ENCODE data around the gene ARHGAP1. TPM values are rescaled to one million over a fixed set of nuclear protein-coding genes. Genes with fewer than 3 reads are reported as not detected.

Gene ARHGAP1
- total and polyA plus RNA-seq, 2 of the 13 experiments (the other 11 are each of a cell fraction or from before 2014, with no cell fraction given): 18.6 to 30.3 TPM

DNA sequence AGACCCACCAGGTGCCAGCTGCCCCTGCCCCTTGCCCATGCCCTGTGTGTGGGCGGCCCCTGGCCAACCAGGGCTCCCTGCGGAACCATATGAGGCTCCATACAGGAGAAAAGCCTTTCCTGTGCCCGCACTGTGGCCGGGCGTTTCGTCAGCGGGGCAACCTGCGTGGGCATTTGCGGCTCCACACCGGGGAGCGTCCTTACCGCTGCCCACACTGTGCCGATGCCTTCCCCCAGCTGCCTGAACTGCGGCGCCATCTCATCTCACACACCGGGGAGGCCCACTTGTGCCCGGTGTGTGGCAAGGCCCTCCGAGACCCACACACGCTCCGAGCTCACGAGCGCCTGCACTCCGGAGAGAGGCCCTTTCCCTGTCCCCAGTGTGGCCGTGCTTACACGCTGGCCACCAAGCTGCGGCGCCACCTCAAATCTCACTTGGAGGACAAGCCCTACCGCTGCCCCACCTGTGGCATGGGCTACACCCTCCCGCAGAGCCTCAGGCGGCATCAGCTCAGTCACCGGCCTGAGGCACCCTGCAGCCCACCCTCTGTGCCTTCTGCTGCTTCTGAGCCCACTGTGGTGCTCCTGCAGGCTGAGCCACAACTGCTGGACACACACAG, 4.8 kb upstream of the ARHGAP1 start:
- POLR2A ChIA-PET: interaction anchor here (11.5 kb wide), 1 partner anchor 13 kb away, joined by 272 read pairs; the partner anchor contains the start of gene F2

More for the DNA sequence above, 4.8 kb upstream of the ARHGAP1 start:
- H3K9ac ChIP-seq (ENCODE audit: insufficient read depth, low read depth, low read length): no peak overlapping the region
- in situ Hi-C loops (cut with HindIII; ENCODE audit: extremely low pct_ligation_motif_present, low pct_unique_long_range_greater_than_20kb): no loop called here
- TF ChIP-seq NCOA1 (CRISPR knock-in tag; IDR thresholded peaks at IDR 0.05) (no peak), ZNF12 (CRISPR knock-in tag; IDR thresholded peaks at IDR 0.05) (no peak), TBL1XR1 (IDR thresholded peaks at IDR 0.05; ENCODE audit: borderline replicate concordance, low read length, partially characterized antibody) (no peak), NFRKB (IDR thresholded peaks at IDR 0.05) (no peak), AHR (CRISPR knock-in tag; IDR thresholded peaks at IDR 0.05) (no peak), ZC3H13 (CRISPR knock-in tag; IDR thresholded peaks at IDR 0.05) (peak; percentile 82), AGO2 (optimal IDR thresholded peaks at IDR 0.05; ENCODE audit: low read depth, low read length) (peak; percentile 40), RBFOX2 (IDR thresholded peaks at IDR 0.05; ENCODE audit: low read depth, low read length) (peak; percentile 74), ISL2 (CRISPR knock-in tag; IDR thresholded peaks at IDR 0.05) (no peak), SP1 (IDR thresholded peaks at IDR 0.05) (no peak), SP1 (CRISPR knock-in tag; IDR thresholded peaks at IDR 0.05) (no peak), HNRNPL (IDR thresholded peaks at IDR 0.05; ENCODE audit: low read depth, low read length) (0 out of 2 replicates have a peak, but pooled peaks have one; percentile 56)
- TF ChIP-seq, protein P1, sequence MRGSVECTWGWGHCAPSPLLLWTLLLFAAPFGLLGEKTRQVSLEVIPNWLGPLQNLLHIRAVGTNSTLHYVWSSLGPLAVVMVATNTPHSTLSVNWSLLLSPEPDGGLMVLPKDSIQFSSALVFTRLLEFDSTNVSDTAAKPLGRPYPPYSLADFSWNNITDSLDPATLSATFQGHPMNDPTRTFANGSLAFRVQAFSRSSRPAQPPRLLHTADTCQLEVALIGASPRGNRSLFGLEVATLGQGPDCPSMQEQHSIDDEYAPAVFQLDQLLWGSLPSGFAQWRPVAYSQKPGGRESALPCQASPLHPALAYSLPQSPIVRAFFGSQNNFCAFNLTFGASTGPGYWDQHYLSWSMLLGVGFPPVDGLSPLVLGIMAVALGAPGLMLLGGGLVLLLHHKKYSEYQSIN (CRISPR knock-in tag; IDR thresholded peaks at IDR 0.05; ENCODE audit: borderline replicate concordance): no peak
- peaks cover 30% of the 10 kb centered on the region for H3K4me1 ChIP-seq (ENCODE audit: insufficient read depth, low read length)
- intact Hi-C loops (cut with micrococcal nuclease; ENCODE audit: unreplicated experiment): no loop called here
- H3K4me3 ChIP-seq (replicated peaks in 1 of 3; ENCODE audit: insufficient read depth in 1 of 3, low read depth in 2 of 3, low read length in 3 of 3): no peak overlapping the region
- H2AFZ ChIP-seq (ENCODE audit: low read length): no peak overlapping the region
- ATAC-seq: no peak
- FAIRE-seq: no peak
- no peaks in the 10 kb centered on the region for H4K20me1 ChIP-seq (ENCODE audit: insufficient read depth, low read length)
- H3K4me2 ChIP-seq (ENCODE audit: low read depth, low read length): no peak overlapping the region
- H3K36me3 ChIP-seq (replicated peaks in 1 of 2; ENCODE audit: control insufficient read depth in 1 of 2, insufficient read depth in 2 of 2, low read length in 2 of 2): peaks cover 25 to 46% of the 10 kb centered on the region in 2 experiments
- H3K27ac ChIP-seq (ENCODE audit: extremely low read length, insufficient read depth, low read length): no peak overlapping the region
- H3K9me3 ChIP-seq (ENCODE audit: low read length): no peaks in the 10 kb centered on the region
- CTCF ChIA-PET (ENCODE audit: low intra/inter-chr PET ratio, low total read pairs): no interaction called here
- H3K27me3 ChIP-seq (ENCODE audit: control insufficient read depth in 1 of 2, insufficient read depth in 2 of 2, low read length in 2 of 2): no peaks in the 10 kb centered on the region; a peak in 1 of 5 replicates
- DNase-seq (ENCODE audit: low spot score): no peak
- H3K79me2 ChIP-seq (ENCODE audit: insufficient read depth, low read length): peaks cover 27% of the 10 kb centered on the region
- BruUV-seq (replicated peaks): no TSS peak
- 98% methylated on average over 21 of the region's 31 CpGs for WGBS (ENCODE audit: low lambda C conversion rate)

Measured in HepG2 (cell line).